HG03045 (cell line): ENCODE data around the gene ACTRT2.

Source experiments
- ATAC-seq: cut with Tn5 transposase; IDR thresholded peaks from one replicate; pipeline ENCODE4 v1.9.1; 2021; ENCODE audit warnings: mild to moderate bottlenecking, moderate library complexity; ENCODE audit not compliant: unreplicated experiment

The ACTRT2 gene

GRCh38 chr1:3002349-3003038, 18.8 kb upstream of the ACTRT2 start:
- no peak for ATAC-seq

- ATAC-seq = no peak
These were observed 18.0 kb upstream of the ACTRT2 start for GRCh38 chr1:3003039-3003940.

- ATAC-seq = no peak
These were observed 17.4 kb upstream of the ACTRT2 start for GRCh38 chr1:3003941-3004270.

GRCh38 chr1:3004285-3005205, 16.7 kb upstream of the ACTRT2 start:
- no peak for ATAC-seq

- ATAC-seq = no peak
These were observed 15.5 kb upstream of the ACTRT2 start for GRCh38 chr1:3005771-3006170.

- no peak for ATAC-seq
These were observed 13.7 kb upstream of the ACTRT2 start for GRCh38 chr1:3007298-3008147.

GRCh38 chr1:3009021-3009420, 12.2 kb upstream of the ACTRT2 start:
- ATAC-seq = no peak

GRCh38 chr1:3009556-3009955, 11.7 kb upstream of the ACTRT2 start:
- no peak for ATAC-seq

- ATAC-seq = no peak
These were observed 10.1 kb upstream of the ACTRT2 start for GRCh38 chr1:3011127-3011526.

GRCh38 chr1:3011631-3012455, 9.4 kb upstream of the ACTRT2 start:
- no peak for ATAC-seq

- no peak for ATAC-seq
These were observed 8.6 kb upstream of the ACTRT2 start for GRCh38 chr1:3012456-3013291.

- ATAC-seq = no peak
These were observed 7.8 kb upstream of the ACTRT2 start for GRCh38 chr1:3013371-3014049.

- ATAC-seq = no peak
These were observed 7.2 kb upstream of the ACTRT2 start for GRCh38 chr1:3014050-3014440.

GRCh38 chr1:3014443-3015268, 6.6 kb upstream of the ACTRT2 start:
- no peak for ATAC-seq

GRCh38 chr1:3015269-3015635, 6.0 kb upstream of the ACTRT2 start:
- ATAC-seq = no peak

GRCh38 chr1:3015744-3016143, 5.5 kb upstream of the ACTRT2 start:
- ATAC-seq = no peak
